ENCODE results near the gene PMS1.

Gene PMS1

GRCh38 chr2:189841019-189841418, 56.8 kb downstream of the PMS1 start:
- FAIRE-seq = peak; percentile 40
- DNase-seq (ENCODE audit: insufficient read length) = no peak
- TF ChIP-seq TAF1 (IDR thresholded peaks at IDR 0.05; ENCODE audit: borderline replicate concordance, low read depth, low read length) (no peak), POLR2A (IDR thresholded peaks at IDR 0.05; ENCODE audit: low read depth, low read length) (no peak), POLR2AphosphoS5 (IDR thresholded peaks at IDR 0.05; ENCODE audit: low read depth, low read length) (no peak)

GRCh38 chr2:189848276-189848675, 64.0 kb downstream of the PMS1 start:
- no peak for FAIRE-seq
- TF ChIP-seq POLR2A (IDR thresholded peaks at IDR 0.05; ENCODE audit: low read depth, low read length) = no peak
- TF ChIP-seq POLR2AphosphoS5 (IDR thresholded peaks at IDR 0.05; ENCODE audit: low read depth, low read length) = no peak
- TF ChIP-seq TAF1 (IDR thresholded peaks at IDR 0.05; ENCODE audit: borderline replicate concordance, low read depth, low read length) = no peak

GRCh38 chr2:189849550-189849949, 65.3 kb downstream of the PMS1 start:
- DNase-seq (ENCODE audit: insufficient read length) (no peak), FAIRE-seq (no peak)
- TF ChIP-seq POLR2AphosphoS5 (IDR thresholded peaks at IDR 0.05; ENCODE audit: low read depth, low read length) = no peak
- no peak for TF ChIP-seq TAF1 (IDR thresholded peaks at IDR 0.05; ENCODE audit: borderline replicate concordance, low read depth, low read length)
- no peak for TF ChIP-seq POLR2A (IDR thresholded peaks at IDR 0.05; ENCODE audit: low read depth, low read length)

More at GRCh38 chr2:189848276-189848675, 64.0 kb downstream of the PMS1 start:
- no peak for DNase-seq (ENCODE audit: insufficient read length)

- DNase-seq (ENCODE audit: insufficient read length) (no peak), FAIRE-seq (no peak)
- no peak for TF ChIP-seq POLR2A (IDR thresholded peaks at IDR 0.05; ENCODE audit: low read depth, low read length)
- TF ChIP-seq POLR2AphosphoS5 (IDR thresholded peaks at IDR 0.05; ENCODE audit: low read depth, low read length) = no peak
- TF ChIP-seq TAF1 (IDR thresholded peaks at IDR 0.05; ENCODE audit: borderline replicate concordance, low read depth, low read length) = no peak
Observed at GRCh38 chr2:189851174-189851826, 67.0 kb downstream of the PMS1 start.

- no peak for FAIRE-seq
- no peak for DNase-seq (ENCODE audit: insufficient read length)
- TF ChIP-seq TAF1 (IDR thresholded peaks at IDR 0.05; ENCODE audit: borderline replicate concordance, low read depth, low read length) (no peak), POLR2A (IDR thresholded peaks at IDR 0.05; ENCODE audit: low read depth, low read length) (no peak), POLR2AphosphoS5 (IDR thresholded peaks at IDR 0.05; ENCODE audit: low read depth, low read length) (no peak)
Observed at GRCh38 chr2:189854187-189854586, 69.9 kb downstream of the PMS1 start.

- no peak for DNase-seq (ENCODE audit: insufficient read length)
- TF ChIP-seq POLR2AphosphoS5 (IDR thresholded peaks at IDR 0.05; ENCODE audit: low read depth, low read length) (no peak), POLR2A (IDR thresholded peaks at IDR 0.05; ENCODE audit: low read depth, low read length) (no peak), TAF1 (IDR thresholded peaks at IDR 0.05; ENCODE audit: borderline replicate concordance, low read depth, low read length) (no peak)
- no peak for FAIRE-seq
Observed at GRCh38 chr2:189854940-189855339, 70.7 kb downstream of the PMS1 start.

- DNase-seq (ENCODE audit: insufficient read length) (no peak), FAIRE-seq (no peak)
- no peak for TF ChIP-seq TAF1 (IDR thresholded peaks at IDR 0.05; ENCODE audit: borderline replicate concordance, low read depth, low read length)
- TF ChIP-seq POLR2AphosphoS5 (IDR thresholded peaks at IDR 0.05; ENCODE audit: low read depth, low read length) = no peak
- TF ChIP-seq POLR2A (IDR thresholded peaks at IDR 0.05; ENCODE audit: low read depth, low read length) = no peak
Observed at GRCh38 chr2:189858291-189858690, 74.0 kb downstream of the PMS1 start.

GRCh38 chr2:189860161-189860560, 75.9 kb downstream of the PMS1 start:
- TF ChIP-seq POLR2AphosphoS5 (IDR thresholded peaks at IDR 0.05; ENCODE audit: low read depth, low read length) (no peak), POLR2A (IDR thresholded peaks at IDR 0.05; ENCODE audit: low read depth, low read length) (no peak), TAF1 (IDR thresholded peaks at IDR 0.05; ENCODE audit: borderline replicate concordance, low read depth, low read length) (no peak)
- no peak for FAIRE-seq
- DNase-seq (ENCODE audit: insufficient read length) = no peak

GRCh38 chr2:189862751-189863150, 78.5 kb downstream of the PMS1 start:
- DNase-seq (ENCODE audit: insufficient read length) = no peak
- no peak for FAIRE-seq
- TF ChIP-seq TAF1 (IDR thresholded peaks at IDR 0.05; ENCODE audit: borderline replicate concordance, low read depth, low read length) (no peak), POLR2AphosphoS5 (IDR thresholded peaks at IDR 0.05; ENCODE audit: low read depth, low read length) (no peak), POLR2A (IDR thresholded peaks at IDR 0.05; ENCODE audit: low read depth, low read length) (no peak)

GRCh38 chr2:189865826-189866225, 81.6 kb downstream of the PMS1 start:
- FAIRE-seq = peak; percentile 63
- DNase-seq (ENCODE audit: insufficient read length) = no peak
- TF ChIP-seq TAF1 (IDR thresholded peaks at IDR 0.05; ENCODE audit: borderline replicate concordance, low read depth, low read length) (no peak), POLR2A (IDR thresholded peaks at IDR 0.05; ENCODE audit: low read depth, low read length) (no peak), POLR2AphosphoS5 (IDR thresholded peaks at IDR 0.05; ENCODE audit: low read depth, low read length) (no peak)

GRCh38 chr2:189866296-189866695, 82.0 kb downstream of the PMS1 start:
- no peak for FAIRE-seq
- DNase-seq (ENCODE audit: insufficient read length) = no peak
- TF ChIP-seq POLR2A (IDR thresholded peaks at IDR 0.05; ENCODE audit: low read depth, low read length) (no peak), TAF1 (IDR thresholded peaks at IDR 0.05; ENCODE audit: borderline replicate concordance, low read depth, low read length) (no peak), POLR2AphosphoS5 (IDR thresholded peaks at IDR 0.05; ENCODE audit: low read depth, low read length) (no peak)

GRCh38 chr2:189868896-189869295, 84.6 kb downstream of the PMS1 start:
- TF ChIP-seq POLR2A (IDR thresholded peaks at IDR 0.05; ENCODE audit: low read depth, low read length) (no peak), TAF1 (IDR thresholded peaks at IDR 0.05; ENCODE audit: borderline replicate concordance, low read depth, low read length) (no peak), POLR2AphosphoS5 (IDR thresholded peaks at IDR 0.05; ENCODE audit: low read depth, low read length) (no peak)
- FAIRE-seq = no peak
- no peak for DNase-seq (ENCODE audit: insufficient read length)
